HCT116 (cell line): ENCODE results near the gene FHOD3. TPM values are rescaled to one million over a fixed set of nuclear protein-coding genes. Genes with fewer than 3 reads are reported as not detected.

ENCODE experiments used
- ATAC-seq: fragments of 200-7000 bp; cut with Tn5 transposase; 2 replicates; pipeline ENCODE4 v1.9.1; 2020; ENCODE audit warnings: mild to moderate bottlenecking, moderate library complexity
- BruUV-seq: library from RNA; stranded (reverse); fragments of 400-500 nt; replicated peaks from 2 replicates; lab custom pipeline; 2021; lab: Mats Ljungman, UMichigan
- CTCF ChIA-PET: fragments of 300-600 bp; sonication (Branson Sonifier 250); formaldehyde crosslinking; loops from one replicate; lab custom pipeline; 2021; ENCODE audit warnings: antibody characterized with exemption; lab: Charles Lee
- POLR2A ChIA-PET: fragments of 300-600, 350-600 bp; sonication (Branson Sonifier 250); formaldehyde crosslinking; loops from one replicate; lab custom pipeline; 2021; ENCODE audit warnings: antibody characterized with exemption; lab: Charles Lee
- RAD21 ChIA-PET, 2 experiments: fragments of 300-600 bp; sonication (Branson Sonifier 250); formaldehyde crosslinking; loops; one replicate each; lab custom pipeline; 2023; ENCODE audit warnings: low total read pairs in 2 of 2; ENCODE audit not compliant: uncharacterized antibody in 2 of 2, unreplicated experiment in 2 of 2, low non-redundant PET in 1 of 2; lab: Charles Lee
- DNase-seq: peaks from one replicate; pipeline ENCODE4 v3.0.0-alpha.2; 2010; ENCODE audit warnings: low read depth, low spot score
- H2AFZ ChIP-seq: fragments of 200-600 bp; shearing (Covaris generic), sonication (generic); 2 replicates; pipeline ENCODE4 v1.6.1; 2017; ENCODE audit warnings: low read depth, mixed run types, mixed read lengths, antibody characterized with exemption, low read length; ENCODE audit not compliant: poor library complexity, severe bottlenecking
- H3K27ac ChIP-seq: 2 replicates; pipeline ENCODE4 v1.5.1; 2012; ENCODE audit warnings: low read depth, low read length
- H3K27me3 ChIP-seq: fragments of 200-600 bp; sonication (generic); 2 replicates; pipeline ENCODE4 v1.6.1; 2016; ENCODE audit warnings: mixed run types, low read length, mixed read lengths; ENCODE audit not compliant: insufficient read depth
- H3K36me3 ChIP-seq, 2 experiments: fragments of 200-500 bp in 1 of 2; fragments of 200-600 bp in 1 of 2; sonication (Bioruptor generic) in 1 of 2; sonication (generic) in 1 of 2; 2 replicates each; pipeline versions ENCODE4 v1.5.1 to v1.6.1; 2014 to 2016; ENCODE audit warnings: low read length in 2 of 2, inconsistent platforms in 1 of 2, mixed read lengths in 1 of 2, mixed run types in 1 of 2; ENCODE audit not compliant: insufficient read depth in 2 of 2, control insufficient read depth in 1 of 2
- H3K4me1 ChIP-seq, 2 experiments: fragments of 200-600 bp in 1 of 2; sonication (generic) in 1 of 2; 2 replicates each; pipeline versions ENCODE4 v1.5.1 to v1.6.1; 2012 to 2017; ENCODE audit warnings: low read length in 2 of 2, inconsistent platforms in 1 of 2, mild to moderate bottlenecking in 1 of 2, mixed read lengths in 1 of 2, mixed run types in 1 of 2, moderate library complexity in 1 of 2; ENCODE audit not compliant: insufficient read depth in 2 of 2, control insufficient read depth in 1 of 2
- H3K4me2 ChIP-seq: fragments of 200-600 bp; sonication (generic); 2 replicates; pipeline ENCODE4 v1.6.1; 2017; ENCODE audit warnings: mixed run types, low read length, mixed read lengths
- H3K4me3 ChIP-seq, 2 experiments: fragments of 200-600 bp in 1 of 2; sonication (generic) in 1 of 2; replicated peaks in 1 of 2; 2 replicates each; pipeline ENCODE4 v1.5.1; 2011 to 2016; ENCODE audit warnings: low read length in 2 of 2, control low read depth in 1 of 2, low read depth in 1 of 2, mild to moderate bottlenecking in 1 of 2, mixed read lengths in 1 of 2, mixed run types in 1 of 2
- H3K79me2 ChIP-seq: fragments of 200-600 bp; sonication (generic); 2 replicates; pipeline ENCODE4 v1.6.1; 2017; ENCODE audit warnings: mild to moderate bottlenecking, mixed run types, low read length, moderate library complexity, mixed read lengths; ENCODE audit not compliant: insufficient read depth
- H3K9ac ChIP-seq: fragments of 200-600 bp; sonication (generic); 2 replicates; pipeline ENCODE4 v1.6.1; 2016; ENCODE audit warnings: low read length, mixed read lengths
- H3K9me2 ChIP-seq: fragments of 200-600 bp; sonication (generic), shearing (Covaris generic); 2 replicates; pipeline ENCODE4 v1.6.1; 2017; ENCODE audit warnings: mixed run types, mild to moderate bottlenecking, moderate library complexity; ENCODE audit not compliant: insufficient read depth
- H3K9me3 ChIP-seq, 2 experiments: fragments of 200-500 bp in 1 of 2; fragments of 200-600 bp in 1 of 2; sonication (Bioruptor generic) in 1 of 2; sonication (generic) in 1 of 2; 2 replicates each; pipeline ENCODE4 v1.6.1; 2014 to 2017; ENCODE audit warnings: low read length in 2 of 2, mixed read lengths in 2 of 2, inconsistent platforms in 1 of 2, low read depth in 1 of 2, mild to moderate bottlenecking in 1 of 2, mixed run types in 1 of 2, moderate library complexity in 1 of 2; ENCODE audit not compliant: control insufficient read depth in 1 of 2, insufficient read depth in 1 of 2
- H4K20me1 ChIP-seq: fragments of 200-600 bp; sonication (generic), shearing (Covaris generic); 2 replicates; pipeline ENCODE4 v1.6.1; 2017; ENCODE audit warnings: mixed run types, mild to moderate bottlenecking, moderate library complexity; ENCODE audit not compliant: insufficient read depth
- CEBPB ChIP-seq: IDR thresholded peaks from 2 replicates; pipeline ENCODE4 v1.6.1; 2012; ENCODE audit warnings: low read depth
- EZH2 ChIP-seq: fragments of 200-600 bp; sonication (generic); IDR thresholded peaks from 2 replicates; pipeline ENCODE4 v1.6.1; 2017; ENCODE audit warnings: antibody characterized with exemption, mixed run types
- RAD21 ChIP-seq: IDR thresholded peaks from 2 replicates; pipeline ENCODE4 v1.6.1; 2012; ENCODE audit warnings: low read depth, mild to moderate bottlenecking
- SRF ChIP-seq: IDR thresholded peaks from 2 replicates; pipeline ENCODE4 v1.6.1; 2012; ENCODE audit warnings: low read depth
- TCF7L2 ChIP-seq: IDR thresholded peaks from 2 replicates; pipeline ENCODE4 v1.7.0; 2011; ENCODE audit warnings: borderline replicate concordance, inconsistent platforms; ENCODE audit not compliant: insufficient read depth, insufficient read length; ENCODE audit errors: extremely low read depth
- YY1 ChIP-seq: IDR thresholded peaks from 2 replicates; pipeline ENCODE4 v1.6.1; 2011; ENCODE audit warnings: low read length, low read depth, moderate library complexity, mild to moderate bottlenecking; ENCODE audit not compliant: insufficient replicate concordance; ENCODE audit errors: extremely low read depth
- ZFX ChIP-seq: fragments of 450-650 bp; IDR thresholded peaks from 2 replicates; pipeline ENCODE4 v1.6.1; 2017
- intact Hi-C: fragments of 100-400 bp; cut with micrococcal nuclease; formaldehyde crosslinking; loops from 2 replicates; pipeline ENCODE4 v1.10.0; 2022
- total RNA-seq: library from RNA; stranded (reverse); gene quantifications from one replicate; pipeline ENCODE4 v1.2.1, GENCODE V29; 2021; ENCODE audit not compliant: unreplicated experiment
- TF ChIP-seq, protein P1 (sequence below): IDR thresholded peaks from 2 replicates; pipeline ENCODE4 v1.6.1; 2012; ENCODE audit warnings: low read depth
- TF ChIP-seq, protein P2 (sequence below): IDR thresholded peaks from 2 replicates; pipeline ENCODE4 v1.6.1; 2012

The FHOD3 gene
- total RNA-seq, 1 experiment from 2014 or later, result 4.0 TPM

GRCh38 chr18:36792634-36793283, 495.2 kb downstream of the FHOD3 start:
- RAD21 ChIA-PET, result no interaction called here
- BruUV-seq, result no TSS peak

GRCh38 chr18:36798738-36799473, 501.4 kb downstream of the FHOD3 start:
- BruUV-seq, result no TSS peak
- Histone ChIP-seq H2AFZ (no peak overlapping the region), H3K4me2 (no peak overlapping the region), H3K4me1 (no peaks in the 10 kb centered on the region), H3K79me2 (no peaks in the 10 kb centered on the region), H3K4me3 (no peak overlapping the region), H4K20me1 (no peaks in the 10 kb centered on the region), H3K9me3 (no peaks in the 10 kb centered on the region), H3K9ac (no peak overlapping the region), H3K36me3 (peaks cover 25 to 27% of the 10 kb centered on the region in 2 experiments), H3K27me3 (no peaks in the 10 kb centered on the region), H3K9me2 (no peaks in the 10 kb centered on the region), H3K27ac (no peak overlapping the region)
- DNase-seq (no peak), ATAC-seq (no peak)
- POLR2A ChIA-PET, result no interaction called here
- intact Hi-C loops, result no loop called here
- RAD21 ChIA-PET, result no interaction called here
- CTCF ChIA-PET, result no interaction called here
- no peak for TF ChIP-seq CEBPB
- no peak for TF ChIP-seq TCF7L2
- TF ChIP-seq, protein P1, sequence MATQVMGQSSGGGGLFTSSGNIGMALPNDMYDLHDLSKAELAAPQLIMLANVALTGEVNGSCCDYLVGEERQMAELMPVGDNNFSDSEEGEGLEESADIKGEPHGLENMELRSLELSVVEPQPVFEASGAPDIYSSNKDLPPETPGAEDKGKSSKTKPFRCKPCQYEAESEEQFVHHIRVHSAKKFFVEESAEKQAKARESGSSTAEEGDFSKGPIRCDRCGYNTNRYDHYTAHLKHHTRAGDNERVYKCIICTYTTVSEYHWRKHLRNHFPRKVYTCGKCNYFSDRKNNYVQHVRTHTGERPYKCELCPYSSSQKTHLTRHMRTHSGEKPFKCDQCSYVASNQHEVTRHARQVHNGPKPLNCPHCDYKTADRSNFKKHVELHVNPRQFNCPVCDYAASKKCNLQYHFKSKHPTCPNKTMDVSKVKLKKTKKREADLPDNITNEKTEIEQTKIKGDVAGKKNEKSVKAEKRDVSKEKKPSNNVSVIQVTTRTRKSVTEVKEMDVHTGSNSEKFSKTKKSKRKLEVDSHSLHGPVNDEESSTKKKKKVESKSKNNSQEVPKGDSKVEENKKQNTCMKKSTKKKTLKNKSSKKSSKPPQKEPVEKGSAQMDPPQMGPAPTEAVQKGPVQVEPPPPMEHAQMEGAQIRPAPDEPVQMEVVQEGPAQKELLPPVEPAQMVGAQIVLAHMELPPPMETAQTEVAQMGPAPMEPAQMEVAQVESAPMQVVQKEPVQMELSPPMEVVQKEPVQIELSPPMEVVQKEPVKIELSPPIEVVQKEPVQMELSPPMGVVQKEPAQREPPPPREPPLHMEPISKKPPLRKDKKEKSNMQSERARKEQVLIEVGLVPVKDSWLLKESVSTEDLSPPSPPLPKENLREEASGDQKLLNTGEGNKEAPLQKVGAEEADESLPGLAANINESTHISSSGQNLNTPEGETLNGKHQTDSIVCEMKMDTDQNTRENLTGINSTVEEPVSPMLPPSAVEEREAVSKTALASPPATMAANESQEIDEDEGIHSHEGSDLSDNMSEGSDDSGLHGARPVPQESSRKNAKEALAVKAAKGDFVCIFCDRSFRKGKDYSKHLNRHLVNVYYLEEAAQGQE, result no peak
- no peak for TF ChIP-seq YY1
- no peak for TF ChIP-seq RAD21

More at GRCh38 chr18:36792634-36793283, 495.2 kb downstream of the FHOD3 start:
- Histone ChIP-seq H3K4me1 (no peaks in the 10 kb centered on the region), H4K20me1 (no peaks in the 10 kb centered on the region), H2AFZ (no peak overlapping the region), H3K27me3 (no peaks in the 10 kb centered on the region)
- no peak for TF ChIP-seq ZFX
- TF ChIP-seq SRF, result no peak
- TF ChIP-seq, protein P2, sequence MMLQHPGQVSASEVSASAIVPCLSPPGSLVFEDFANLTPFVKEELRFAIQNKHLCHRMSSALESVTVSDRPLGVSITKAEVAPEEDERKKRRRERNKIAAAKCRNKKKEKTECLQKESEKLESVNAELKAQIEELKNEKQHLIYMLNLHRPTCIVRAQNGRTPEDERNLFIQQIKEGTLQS, result no peak
- no peak for TF ChIP-seq EZH2
- TF ChIP-seq, all 23 proteins: peak for 0
- Histone ChIP-seq H3K9me3 (no peaks in the 10 kb centered on the region), H3K36me3 (peaks cover 10 to 20% of the 10 kb centered on the region in 2 experiments), H3K9ac (no peak overlapping the region), H3K27ac (no peak overlapping the region), H3K79me2 (no peaks in the 10 kb centered on the region), H3K4me3 (no peak overlapping the region), H3K9me2 (no peaks in the 10 kb centered on the region), H3K4me2 (no peak overlapping the region)
- POLR2A ChIA-PET, result no interaction called here
- no peak for ATAC-seq
- intact Hi-C loops, result no loop called here
- CTCF ChIA-PET, result no interaction called here
- DNase-seq, result no peak
